ENCODE measurements around the gene ZNF611.

DNA sequence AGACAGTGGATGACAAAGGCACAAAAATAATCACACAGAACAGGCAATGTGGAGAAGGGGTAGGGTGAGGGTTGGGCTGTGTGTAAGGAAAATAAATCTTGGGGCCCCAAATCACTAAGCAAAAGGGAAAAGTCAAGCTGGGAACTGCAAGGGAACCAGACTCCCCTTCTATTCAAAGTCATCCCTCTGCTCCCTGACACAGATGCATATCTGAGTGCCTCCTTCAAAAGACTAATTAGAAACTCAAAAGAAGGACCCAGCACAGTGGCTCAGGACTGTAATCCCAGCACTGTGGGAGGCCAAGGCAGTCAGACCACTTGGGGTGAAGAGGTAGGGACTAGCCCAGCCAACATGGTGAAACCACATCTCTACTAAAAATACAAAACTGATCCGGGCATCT is 18.3 kb downstream of the ZNF611 start:
- TF ChIP-seq, protein P1, sequence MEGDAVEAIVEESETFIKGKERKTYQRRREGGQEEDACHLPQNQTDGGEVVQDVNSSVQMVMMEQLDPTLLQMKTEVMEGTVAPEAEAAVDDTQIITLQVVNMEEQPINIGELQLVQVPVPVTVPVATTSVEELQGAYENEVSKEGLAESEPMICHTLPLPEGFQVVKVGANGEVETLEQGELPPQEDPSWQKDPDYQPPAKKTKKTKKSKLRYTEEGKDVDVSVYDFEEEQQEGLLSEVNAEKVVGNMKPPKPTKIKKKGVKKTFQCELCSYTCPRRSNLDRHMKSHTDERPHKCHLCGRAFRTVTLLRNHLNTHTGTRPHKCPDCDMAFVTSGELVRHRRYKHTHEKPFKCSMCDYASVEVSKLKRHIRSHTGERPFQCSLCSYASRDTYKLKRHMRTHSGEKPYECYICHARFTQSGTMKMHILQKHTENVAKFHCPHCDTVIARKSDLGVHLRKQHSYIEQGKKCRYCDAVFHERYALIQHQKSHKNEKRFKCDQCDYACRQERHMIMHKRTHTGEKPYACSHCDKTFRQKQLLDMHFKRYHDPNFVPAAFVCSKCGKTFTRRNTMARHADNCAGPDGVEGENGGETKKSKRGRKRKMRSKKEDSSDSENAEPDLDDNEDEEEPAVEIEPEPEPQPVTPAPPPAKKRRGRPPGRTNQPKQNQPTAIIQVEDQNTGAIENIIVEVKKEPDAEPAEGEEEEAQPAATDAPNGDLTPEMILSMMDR (IDR thresholded peaks at IDR 0.05): no peak
- TF ChIP-seq POLR2A (IDR thresholded peaks at IDR 0.05) (no peak), POLR2AphosphoS5 (IDR thresholded peaks at IDR 0.05; ENCODE audit: insufficient read depth in 1 of 2, low read depth in 1 of 2) (no peak)
